B cell (primary cell): ENCODE results near the gene SPEG. TPM values are rescaled to one million over a fixed set of nuclear protein-coding genes. Genes with fewer than 3 reads are reported as not detected.

Source experiments
- ATAC-seq: fragments of 200-7000 bp; cut with Tn5 transposase; one replicate; pipeline ENCODE4 v1.10.0; 2021; ENCODE audit warnings: low read depth, mild to moderate bottlenecking, moderate number of reproducible peaks, moderate library complexity
- CTCF ChIA-PET: fragments of 350-600 bp; sonication (Branson Sonifier 250); formaldehyde crosslinking; loops from one replicate; lab custom pipeline; 2021; ENCODE audit warnings: antibody characterized with exemption, inconsistent platforms; lab: Charles Lee
- POLR2A ChIA-PET: fragments of 350-600 bp; sonication (Branson Sonifier 250); formaldehyde crosslinking; loops from one replicate; lab custom pipeline; 2021; ENCODE audit warnings: antibody characterized with exemption; lab: Charles Lee
- DNase-seq: peaks from one replicate; pipeline ENCODE4 v3.0.0; 2013
- H2AFZ ChIP-seq: 2 replicates; pipeline ENCODE4 v1.6.1; 2012; ENCODE audit warnings: mild to moderate bottlenecking, low read depth, low read length; ENCODE audit not compliant: insufficient read depth, poor library complexity, severe bottlenecking
- H3K27ac ChIP-seq, 2 donors: 1 replicate in 1 of 2; 2 replicates in 1 of 2; pipeline ENCODE4 v1.5.1; 2012 to 2013; ENCODE audit warnings: low read length in 2 of 2, mild to moderate bottlenecking in 2 of 2, moderate library complexity in 1 of 2
- H3K27me3 ChIP-seq, 4 experiments: fragments of 200-600 bp in 1 of 4; sonication (generic) in 1 of 4; replicated peaks in 1 of 4; 1 replicate in 2 of 4; 2 replicates in 2 of 4; pipeline versions ENCODE4 v1.6.1 to v1.7.0; 2013 to 2016; ENCODE audit warnings: low read length in 3 of 4, mild to moderate bottlenecking in 2 of 4, mixed read lengths in 1 of 4, moderate library complexity in 1 of 4; ENCODE audit not compliant: insufficient read depth in 4 of 4, control insufficient read depth in 3 of 4; ENCODE audit errors: control extremely low read depth in 1 of 4
- H3K36me3 ChIP-seq, 2 experiments: replicated peaks in 1 of 2; 1 replicate in 1 of 2; 2 replicates in 1 of 2; pipeline versions ENCODE4 v1.6.1 to v1.7.1; 2013; ENCODE audit warnings: low read length in 1 of 2; ENCODE audit not compliant: insufficient read depth in 2 of 2, control insufficient read depth in 1 of 2; ENCODE audit errors: control extremely low read depth in 1 of 2, extremely low read depth in 1 of 2
- H3K4me1 ChIP-seq, 2 donors: fragments of 200-600 bp in 1 of 2; sonication (generic) in 1 of 2; 1 replicate in 1 of 2; 2 replicates in 1 of 2; pipeline versions ENCODE4 v1.5.1 to v1.6.1; 2013 to 2017; ENCODE audit warnings: low read length in 2 of 2; ENCODE audit not compliant: control insufficient read depth in 2 of 2, insufficient read depth in 2 of 2
- H3K4me2 ChIP-seq: replicated peaks from 2 replicates; pipeline ENCODE3; 2012; ENCODE audit warnings: mild to moderate bottlenecking, low read depth, low read length; ENCODE audit not compliant: poor library complexity, severe bottlenecking
- H3K4me3 ChIP-seq, 5 experiments: fragments of 200-600 bp in 1 of 5; sonication (generic) in 1 of 5; 1 replicate in 3 of 5; 2 replicates in 2 of 5; pipeline versions ENCODE4 v1.5.1 to v1.7.0; 2011 to 2016; ENCODE audit warnings: low read length in 4 of 5, mild to moderate bottlenecking in 4 of 5, low read depth in 2 of 5, control low read depth in 1 of 5, moderate library complexity in 1 of 5; ENCODE audit not compliant: insufficient read depth in 1 of 5; ENCODE audit errors: control extremely low read depth in 1 of 5, extremely low read depth in 1 of 5
- H3K79me2 ChIP-seq: fragments of 200-600 bp; sonication (generic); one replicate; pipeline ENCODE4 v1.6.0; 2016; ENCODE audit warnings: low read length; ENCODE audit not compliant: control insufficient read depth, insufficient read depth
- H3K9ac ChIP-seq: fragments of 200-600 bp; sonication (generic); 2 replicates; pipeline ENCODE4 v1.6.1; 2017; ENCODE audit warnings: mild to moderate bottlenecking, low read length, moderate library complexity
- H3K9me3 ChIP-seq, 3 donors: one replicate each; pipeline versions ENCODE4 v1.6.1 to v1.7.1; 2013; ENCODE audit warnings: low read length in 2 of 3; ENCODE audit not compliant: control insufficient read depth in 2 of 3, insufficient read depth in 1 of 3; ENCODE audit errors: control extremely low read depth in 1 of 3
- H4K20me1 ChIP-seq: 2 replicates; pipeline ENCODE4 v1.6.0; 2012; ENCODE audit warnings: mild to moderate bottlenecking, low read length; ENCODE audit not compliant: insufficient read depth, control insufficient read depth, poor library complexity, severe bottlenecking
- H3K27ac Mint-ChIP-seq: one replicate; pipeline ENCODE4 v1.8.0; 2021; ENCODE audit warnings: mixed read lengths
- H3K27me3 Mint-ChIP-seq: one replicate; pipeline ENCODE4 v1.8.0; 2021; ENCODE audit warnings: mixed read lengths
- H3K4me1 Mint-ChIP-seq: one replicate; pipeline ENCODE4 v1.8.0; 2021; ENCODE audit warnings: mixed read lengths
- H3K4me3 Mint-ChIP-seq: one replicate; pipeline ENCODE4 v1.8.0; 2021; ENCODE audit warnings: mixed read lengths
- H3K9me3 Mint-ChIP-seq: one replicate; pipeline ENCODE4 v1.8.0; 2022; ENCODE audit warnings: mixed read lengths; ENCODE audit not compliant: insufficient read depth
- EZH2 ChIP-seq: IDR thresholded peaks from 2 replicates; pipeline ENCODE4 v1.6.1; 2012; ENCODE audit warnings: borderline replicate concordance, low read depth, mild to moderate bottlenecking, moderate library complexity, low read length; ENCODE audit not compliant: insufficient read depth, poor library complexity, severe bottlenecking
- WGBS: methylation state at CpG from one replicate; pipeline ENCODE4 v1.1.5; 2013; ENCODE audit warnings: missing lambda C conversion rate; ENCODE audit not compliant: insufficient coverage; 5-methylcytosine and 5-hydroxymethylcytosine counted together
- intact Hi-C: fragments of 100-400 bp; cut with micrococcal nuclease; formaldehyde crosslinking; loops from one replicate; pipeline ENCODE4 v1.10.0; 2022
- polyA plus RNA-seq: library from polyadenylated mRNA; depleted of rRNA; stranded (reverse); fragments of >200 nt; gene quantifications from 2 replicates; pipeline ENCODE4 v1.2.3, GENCODE V29; 2012
- total RNA-seq, 2 donors: library from RNA; stranded (reverse); fragments of 120-200 nt in 1 of 2; gene quantifications; 1 replicate in 1 of 2; 2 replicates in 1 of 2; pipeline versions ENCODE4 v1.2.3 to v1.2.4, GENCODE V29; 2013 to 2022
- TF ChIP-seq, protein P1 (sequence below): fragments of 200-600 bp; IDR thresholded peaks from one replicate; pipeline ENCODE4 v1.8.0; 2022; ENCODE audit warnings: antibody characterized with exemption, mild to moderate bottlenecking

SPEG gene
- total and polyA plus RNA-seq, 2 donors (not counting 1 experiment from before 2014, with no cell fraction given): 0.03 to 0.74 TPM

DNA sequence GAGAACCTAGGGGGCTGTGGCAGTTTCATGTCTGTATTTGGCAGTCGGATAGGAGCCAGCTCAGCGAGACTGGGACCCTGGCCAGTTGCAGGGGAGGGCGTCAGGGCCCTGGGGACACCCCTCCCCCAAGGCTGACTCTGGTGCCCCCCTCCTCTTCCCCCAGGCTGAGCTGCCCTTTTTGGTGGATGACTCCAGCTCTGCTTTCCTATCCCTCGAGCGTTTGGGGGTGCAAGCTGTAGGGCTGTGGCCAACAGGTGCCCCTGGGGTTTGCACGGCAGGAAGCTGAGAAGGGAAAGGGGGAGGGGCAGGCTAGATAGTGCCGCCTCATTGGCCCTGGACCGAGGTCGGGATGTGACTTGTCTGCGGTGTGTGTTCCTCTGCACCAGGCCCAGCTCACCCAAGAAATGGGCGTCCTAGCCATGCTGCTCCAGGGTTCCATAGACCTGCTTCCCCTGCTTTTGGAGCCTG lies 26.4 kb downstream of the SPEG start:
- Histone ChIP-seq H3K27me3 (peaks cover 0 to 12% (median 2%) of the 10 kb centered on the region in 4 experiments), H4K20me1 (no peaks in the 10 kb centered on the region), H2AFZ (no peak overlapping the region), H3K9me3 (no peaks in the 10 kb centered on the region), H3K9ac (no peak overlapping the region), H3K27ac (no peak overlapping the region), H3K4me3 (no peak overlapping the region), H3K4me2 (no peak overlapping the region), H3K79me2 (no peaks in the 10 kb centered on the region), H3K36me3 (no peaks in the 10 kb centered on the region), H3K4me1 (no peaks in the 10 kb centered on the region)
- Mint-ChIP-seq H3K27ac (no peak overlapping the region), H3K4me3 (no peak overlapping the region), H3K9me3 (no peaks in the 10 kb centered on the region), H3K4me1 (peaks cover 3% of the 10 kb centered on the region), H3K27me3 (peaks cover 21% of the 10 kb centered on the region)
- DNase-seq (no peak), ATAC-seq (no peak)
- ChIA-PET CTCF (interaction anchor here (12.6 kb wide), 1 partner anchor 70 kb away, joined by 146 read pairs; no protein-coding TSS in a partner anchor), POLR2A (no interaction called here)
- no peak for TF ChIP-seq EZH2
- TF ChIP-seq, protein P1, sequence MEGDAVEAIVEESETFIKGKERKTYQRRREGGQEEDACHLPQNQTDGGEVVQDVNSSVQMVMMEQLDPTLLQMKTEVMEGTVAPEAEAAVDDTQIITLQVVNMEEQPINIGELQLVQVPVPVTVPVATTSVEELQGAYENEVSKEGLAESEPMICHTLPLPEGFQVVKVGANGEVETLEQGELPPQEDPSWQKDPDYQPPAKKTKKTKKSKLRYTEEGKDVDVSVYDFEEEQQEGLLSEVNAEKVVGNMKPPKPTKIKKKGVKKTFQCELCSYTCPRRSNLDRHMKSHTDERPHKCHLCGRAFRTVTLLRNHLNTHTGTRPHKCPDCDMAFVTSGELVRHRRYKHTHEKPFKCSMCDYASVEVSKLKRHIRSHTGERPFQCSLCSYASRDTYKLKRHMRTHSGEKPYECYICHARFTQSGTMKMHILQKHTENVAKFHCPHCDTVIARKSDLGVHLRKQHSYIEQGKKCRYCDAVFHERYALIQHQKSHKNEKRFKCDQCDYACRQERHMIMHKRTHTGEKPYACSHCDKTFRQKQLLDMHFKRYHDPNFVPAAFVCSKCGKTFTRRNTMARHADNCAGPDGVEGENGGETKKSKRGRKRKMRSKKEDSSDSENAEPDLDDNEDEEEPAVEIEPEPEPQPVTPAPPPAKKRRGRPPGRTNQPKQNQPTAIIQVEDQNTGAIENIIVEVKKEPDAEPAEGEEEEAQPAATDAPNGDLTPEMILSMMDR: no peak
- intact Hi-C loops: no loop called here
- 26% methylated on average over 6 of the region's 11 CpGs for WGBS

DNA sequence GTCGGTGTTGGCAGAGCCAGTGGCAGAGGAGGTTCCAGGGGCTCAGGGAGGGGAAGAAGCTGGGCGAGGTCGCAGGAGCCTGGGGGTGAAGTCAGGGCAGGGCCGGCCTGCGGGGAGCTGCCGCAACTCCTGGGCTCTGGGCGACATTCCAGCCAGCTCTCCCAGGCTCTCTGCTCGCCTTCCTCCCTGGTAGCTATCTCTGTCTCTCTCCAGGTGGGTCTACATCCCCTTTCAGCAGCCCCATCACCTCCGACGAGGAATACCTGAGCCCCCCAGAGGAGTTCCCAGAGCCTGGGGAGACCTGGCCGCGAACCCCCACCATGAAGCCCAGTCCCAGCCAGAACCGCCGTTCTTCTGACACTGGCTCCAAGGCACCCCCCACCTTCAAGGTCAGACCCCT lies 27.0 kb downstream of the SPEG start:
- no peak overlapping the region for H3K9ac ChIP-seq
- H3K4me3 Mint-ChIP-seq: no peak overlapping the region
- H3K79me2 ChIP-seq: no peaks in the 10 kb centered on the region
- H3K36me3 ChIP-seq: no peaks in the 10 kb centered on the region
- 90% methylated on average over 13 of the region's 14 CpGs for WGBS
- H3K27me3 Mint-ChIP-seq: peaks cover 18% of the 10 kb centered on the region
- no peak overlapping the region for H3K4me3 ChIP-seq
- no peak for TF ChIP-seq EZH2
- TF ChIP-seq, protein P1: no peak
- no peak for DNase-seq
- H4K20me1 ChIP-seq: no peaks in the 10 kb centered on the region
- H3K9me3 Mint-ChIP-seq: no peaks in the 10 kb centered on the region
- intact Hi-C loops: no loop called here
- CTCF ChIA-PET: interaction anchor here (12.6 kb wide), 1 partner anchor 69 kb away, joined by 146 read pairs; no protein-coding TSS in a partner anchor
- H3K4me2 ChIP-seq: no peak overlapping the region
- H3K9me3 ChIP-seq: no peaks in the 10 kb centered on the region
- no peaks in the 10 kb centered on the region for H3K4me1 ChIP-seq
- H2AFZ ChIP-seq: no peak overlapping the region
- peaks cover 0 to 12% (median 2%) of the 10 kb centered on the region in 4 experiments for H3K27me3 ChIP-seq
- H3K4me1 Mint-ChIP-seq: peaks cover 3% of the 10 kb centered on the region
- H3K27ac ChIP-seq: no peak overlapping the region
- no peak overlapping the region for H3K27ac Mint-ChIP-seq
- no peak for ATAC-seq
- POLR2A ChIA-PET: no interaction called here
